HEK293 (cell line): ENCODE results near the gene DPF3.

Experiments used
- ZBTB1 ChIP-seq: fragments of 450-650 bp; formaldehyde crosslinking; IDR thresholded peaks from 2 replicates; pipeline ENCODE4 v1.5.1; 2016; ENCODE audit warnings: missing biosample characterization, missing genetic modification characterization
- ZNF585B ChIP-seq: fragments of 450-650 bp; formaldehyde crosslinking; IDR thresholded peaks from 2 replicates; pipeline ENCODE4 v1.5.1; 2016; ENCODE audit warnings: missing biosample characterization, missing genetic modification characterization
- ZNF830 ChIP-seq: fragments of 450-650 bp; IDR thresholded peaks from 2 replicates; pipeline ENCODE4 v1.5.0; 2018; ENCODE audit warnings: missing biosample characterization, missing genetic modification characterization, low read depth, mild to moderate bottlenecking, moderate library complexity

DNA sequence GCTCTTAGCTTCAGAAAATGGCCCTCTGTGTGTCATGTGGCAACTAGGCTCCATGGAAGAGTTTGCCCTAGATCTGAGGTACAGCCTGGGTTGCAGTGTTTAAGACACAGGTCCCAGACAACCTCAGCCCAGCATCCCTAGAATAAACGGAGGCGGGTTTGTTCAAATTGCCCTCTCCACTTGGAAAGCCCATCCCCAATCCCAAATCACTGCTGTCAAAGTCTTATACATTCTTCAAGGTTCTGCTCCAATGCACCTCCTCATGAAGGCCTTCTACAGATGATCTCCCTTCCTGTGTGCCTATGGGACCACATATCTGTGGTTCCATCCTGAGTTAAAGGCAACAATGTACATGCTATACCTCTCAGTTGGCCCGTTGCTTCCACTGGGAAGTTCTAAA lies 289.8 kb downstream of the DPF3 start:
- TF ChIP-seq ZNF830 (tag by site-specific recombination) (no peak), ZBTB1 (tag by site-specific recombination) (no peak), ZNF585B (tag by site-specific recombination) (no peak)
